Fibroblast of lung (primary cell): ENCODE measurements around the gene LTBP2.

ENCODE experiments used
- CTCF ChIP-seq, 2 donors: IDR thresholded peaks in 1 of 2; conservative IDR thresholded peaks in 1 of 2; 1 replicate in 1 of 2; 2 replicates in 1 of 2; pipeline ENCODE4 v1.5.1; 2011 to 2012; ENCODE audit warnings: low read length in 2 of 2, control low read depth in 1 of 2, inconsistent platforms in 1 of 2, low read depth in 1 of 2, mild to moderate bottlenecking in 1 of 2
- EZH2 ChIP-seq: IDR thresholded peaks from 2 replicates; pipeline ENCODE4 v1.5.1; 2012; ENCODE audit warnings: low read length, control low read depth, mild to moderate bottlenecking; ENCODE audit errors: missing control alignments

GRCh38 chr14:74488786-74489397 is 123.1 kb downstream of the LTBP2 start:
- TF ChIP-seq CTCF (conservative IDR thresholded peaks at IDR 0.05 in 1 of 2, IDR thresholded peaks at IDR 0.05 in 1 of 2; ENCODE audit: low read depth in 1 of 2, low read length in 2 of 2) (no peak), EZH2 (no peak)
